NCI-H748 treated with DMSO at 0.1 percent for 48 hours (cell line): ENCODE data around the gene HYAL2.

ENCODE experiments used
- DNase-seq: peaks from one replicate; lab custom pipeline; 2025; lab: John Stamatoyannopoulos, UW

HYAL2 gene, protein sequence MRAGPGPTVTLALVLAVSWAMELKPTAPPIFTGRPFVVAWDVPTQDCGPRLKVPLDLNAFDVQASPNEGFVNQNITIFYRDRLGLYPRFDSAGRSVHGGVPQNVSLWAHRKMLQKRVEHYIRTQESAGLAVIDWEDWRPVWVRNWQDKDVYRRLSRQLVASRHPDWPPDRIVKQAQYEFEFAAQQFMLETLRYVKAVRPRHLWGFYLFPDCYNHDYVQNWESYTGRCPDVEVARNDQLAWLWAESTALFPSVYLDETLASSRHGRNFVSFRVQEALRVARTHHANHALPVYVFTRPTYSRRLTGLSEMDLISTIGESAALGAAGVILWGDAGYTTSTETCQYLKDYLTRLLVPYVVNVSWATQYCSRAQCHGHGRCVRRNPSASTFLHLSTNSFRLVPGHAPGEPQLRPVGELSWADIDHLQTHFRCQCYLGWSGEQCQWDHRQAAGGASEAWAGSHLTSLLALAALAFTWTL

DNA sequence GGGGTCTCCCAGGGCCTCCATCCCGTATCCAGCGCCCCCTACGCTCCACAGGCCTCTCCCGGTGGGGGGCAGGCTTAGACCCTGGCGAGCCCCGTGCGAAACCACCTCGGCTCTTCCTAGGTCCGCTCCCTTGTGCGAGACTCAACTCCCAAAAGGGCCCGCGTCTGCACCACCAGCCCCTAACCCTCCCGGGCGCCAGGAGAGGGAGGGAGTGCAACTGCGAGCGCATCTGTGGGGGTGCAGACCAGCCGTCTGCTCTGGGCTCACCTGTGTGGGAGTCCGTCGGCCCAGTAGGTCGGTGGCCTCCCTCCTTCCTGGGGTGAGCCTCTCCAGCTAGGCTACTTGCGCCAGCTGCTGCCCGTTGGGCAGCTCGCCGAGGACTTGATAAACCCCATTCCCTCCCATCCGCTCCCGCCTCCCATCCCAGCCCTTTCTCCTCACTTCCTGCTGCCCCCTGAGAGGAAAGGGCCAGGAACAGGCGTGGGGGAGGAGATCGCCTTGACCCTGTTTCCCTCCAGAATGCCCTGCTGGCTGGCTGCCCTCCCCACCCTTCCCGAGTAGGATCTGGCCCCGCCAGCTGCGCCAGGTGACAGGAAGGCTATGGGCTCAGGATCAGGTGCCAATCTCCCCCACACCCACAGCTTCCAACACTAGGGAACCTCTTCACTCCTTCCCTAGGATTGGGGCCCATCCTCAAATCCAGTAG lies at the start of gene HYAL2:
Gene HYAL2 (minus strand): TSS at position 360 of the 706 bp plus-strand sequence. CDS start 2,256 bp downstream, outside the sequence.
- no peak for DNase-seq

DNA sequence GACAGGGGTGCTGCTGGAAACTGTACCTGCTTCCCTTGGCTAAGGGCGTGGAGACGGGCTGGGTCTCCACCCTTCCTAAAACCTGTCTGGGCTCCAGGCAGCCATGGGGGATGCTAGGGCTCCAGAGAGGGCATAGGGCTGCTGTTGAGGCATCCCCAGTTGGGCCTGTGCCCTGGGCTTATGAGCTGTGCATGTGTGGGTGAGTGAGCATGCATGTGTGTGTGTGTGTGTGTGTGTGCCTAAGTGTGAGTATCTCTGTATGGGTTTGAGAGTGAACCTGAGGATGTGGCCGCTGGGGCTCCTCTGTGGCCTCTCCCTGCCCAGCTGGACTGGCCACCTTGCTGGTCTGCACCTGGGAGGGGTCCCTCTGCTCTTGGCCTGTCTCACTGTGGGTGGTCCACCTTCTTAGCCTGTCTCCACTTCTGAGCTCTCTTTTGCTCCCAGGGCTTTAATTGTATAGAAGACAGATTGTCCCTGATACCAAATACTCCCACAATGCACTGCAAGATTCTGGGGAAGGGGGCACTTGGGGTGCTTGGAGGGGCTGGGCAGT lies 48.7 kb upstream of the HYAL2 start:
- DNase-seq, result no peak

DNA sequence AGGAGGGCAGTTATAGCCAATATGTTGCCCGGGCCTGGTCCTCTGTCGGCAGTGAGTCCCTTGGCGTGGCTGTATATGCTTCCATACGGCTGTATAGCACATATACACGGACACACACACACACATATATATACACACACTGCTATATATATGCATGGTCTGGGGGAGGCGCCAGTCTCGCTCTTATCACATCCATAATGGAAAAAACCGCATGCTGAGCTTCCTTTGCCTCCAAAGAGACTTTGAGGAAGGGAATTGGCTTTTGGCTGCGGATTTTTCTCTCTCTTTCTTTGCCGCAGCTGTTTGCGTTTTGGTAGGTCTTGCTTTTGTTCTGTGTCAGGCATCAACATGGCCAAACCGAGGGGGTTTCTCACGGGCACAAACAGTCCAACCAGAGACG lies 48.0 kb upstream of the HYAL2 start:
- no peak for DNase-seq

DNA sequence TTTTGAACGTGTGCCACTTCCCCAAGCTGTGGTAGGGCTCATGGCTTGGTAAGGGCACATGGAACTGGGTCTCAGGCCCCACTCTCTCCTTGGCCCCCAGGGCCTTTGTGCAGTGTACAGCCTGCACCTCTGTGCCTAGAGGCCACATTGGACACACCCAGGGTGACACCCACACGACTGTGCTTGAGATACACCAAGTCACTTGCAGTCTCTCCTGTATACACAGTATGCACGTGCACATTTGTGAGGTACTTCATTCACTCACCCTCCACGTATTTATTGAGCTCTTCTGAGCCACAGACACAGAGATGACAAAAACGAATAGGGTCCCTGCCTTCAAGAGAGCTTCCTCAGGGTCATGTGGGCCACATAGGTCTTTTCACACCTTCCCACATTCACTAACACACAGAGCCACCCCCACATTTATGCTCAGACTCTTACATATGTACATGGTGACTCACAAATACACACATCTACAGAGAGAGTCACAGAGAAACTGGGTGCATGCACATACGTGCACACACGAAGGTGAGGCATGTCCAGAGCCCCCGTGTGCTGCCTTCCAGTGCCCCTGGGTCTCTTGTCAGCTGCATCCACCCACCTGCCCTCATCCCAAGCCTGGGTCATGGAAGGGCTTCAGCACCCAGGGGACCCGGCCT lies 46.6 kb upstream of the HYAL2 start:
- no peak for DNase-seq

DNA sequence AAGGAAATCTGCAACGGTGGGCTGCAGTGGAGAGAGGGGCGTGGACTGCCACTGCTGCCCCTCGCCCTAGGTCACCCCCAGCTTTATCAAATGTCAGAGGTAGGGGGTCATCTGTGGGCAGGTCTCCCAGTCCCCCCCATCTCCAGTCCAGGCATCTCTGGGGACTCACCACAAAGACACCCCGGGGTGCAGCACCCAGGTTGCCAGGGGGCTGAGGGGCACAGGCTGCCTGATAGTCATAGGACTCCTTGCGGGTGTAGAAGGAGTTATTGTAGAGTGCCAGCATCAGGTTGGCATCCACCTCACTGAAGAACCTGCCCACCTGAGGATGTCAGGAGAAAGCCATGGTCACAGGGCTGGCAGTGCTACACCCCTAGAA lies 43.3 kb upstream of the HYAL2 start:
- DNase-seq, result no peak

DNA sequence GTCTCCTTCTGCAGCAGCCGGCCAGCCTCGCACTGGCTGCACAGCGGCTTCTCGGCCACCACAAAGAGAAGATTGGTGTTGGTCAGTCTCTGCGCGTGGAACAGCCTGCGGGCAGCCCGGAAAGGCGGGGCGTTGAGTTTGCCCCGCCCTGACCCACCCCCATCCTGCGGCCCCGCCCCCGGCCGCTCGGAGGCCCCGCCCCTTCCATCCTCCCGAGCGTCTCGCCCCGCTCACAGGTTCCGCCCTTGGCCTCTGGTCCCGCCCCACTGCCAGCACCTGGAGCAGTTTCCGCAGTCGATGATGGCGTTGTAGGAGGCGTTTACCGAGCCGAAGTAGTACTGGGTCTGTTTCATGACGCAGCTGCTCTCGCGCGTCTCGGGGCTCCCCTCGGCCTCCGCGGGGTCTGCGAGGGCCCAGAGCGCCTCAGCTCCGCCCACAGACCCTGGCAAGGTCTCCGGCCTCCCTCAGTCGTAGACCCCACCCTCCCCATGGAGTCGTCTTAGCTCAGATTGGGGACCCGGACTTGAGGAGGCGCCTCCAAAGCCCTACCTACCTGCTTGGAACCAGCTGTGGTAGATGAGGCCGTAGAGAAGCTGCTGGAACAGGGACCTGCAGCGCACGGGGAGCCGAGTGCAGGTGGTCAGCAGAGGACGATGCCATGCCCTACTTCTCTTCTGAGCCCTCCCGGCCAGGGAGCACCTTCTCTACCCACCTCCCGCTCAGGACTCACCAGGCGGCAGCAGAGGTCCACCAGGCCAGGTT lies 42.7 kb upstream of the HYAL2 start:
- peak; percentile 47 for DNase-seq

DNA sequence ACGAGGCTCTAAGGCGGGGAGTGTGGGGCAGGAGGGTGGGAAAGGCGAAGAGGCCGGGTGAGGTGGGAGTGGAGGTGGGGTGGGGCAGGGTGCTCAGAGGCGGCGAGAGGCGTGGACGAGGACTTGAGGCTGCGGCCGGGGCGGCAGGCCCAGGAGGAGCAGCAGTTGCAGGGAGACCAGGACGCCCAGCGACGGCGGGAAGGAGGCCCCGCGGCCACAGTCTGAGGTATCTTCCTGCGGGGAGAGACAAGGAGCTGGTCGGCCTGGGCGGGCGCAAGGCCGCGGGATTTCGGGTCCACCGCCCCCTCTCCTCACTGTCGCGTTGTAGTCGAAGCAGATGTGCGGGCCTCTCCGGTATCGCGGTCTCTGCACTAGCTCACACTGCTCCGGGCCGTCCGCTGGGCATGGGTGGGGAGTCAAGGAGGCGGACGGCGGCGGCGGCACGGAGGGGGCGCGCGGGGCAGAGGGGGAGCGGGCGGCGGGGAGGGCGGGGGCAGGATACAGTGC lies 42.1 kb upstream of the HYAL2 start:
- no peak for DNase-seq

DNA sequence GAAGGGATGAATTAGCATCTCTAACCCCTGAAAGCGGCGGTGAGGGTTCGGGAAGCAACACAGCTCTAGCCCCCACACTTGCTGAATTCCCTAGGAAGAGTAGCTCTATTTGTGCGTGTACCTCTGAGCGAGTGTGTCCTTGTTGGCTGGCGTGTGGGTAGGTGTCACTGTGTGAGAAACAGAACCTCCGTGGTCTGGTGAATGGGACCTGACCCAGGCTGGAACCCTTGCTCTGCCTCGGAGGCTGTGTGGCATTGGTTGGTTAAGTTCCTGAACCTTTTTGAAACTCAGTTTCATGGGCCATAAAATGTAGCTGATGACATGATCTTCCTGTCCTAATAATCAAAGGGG lies 37.2 kb upstream of the HYAL2 start:
- DNase-seq, result no peak

DNA sequence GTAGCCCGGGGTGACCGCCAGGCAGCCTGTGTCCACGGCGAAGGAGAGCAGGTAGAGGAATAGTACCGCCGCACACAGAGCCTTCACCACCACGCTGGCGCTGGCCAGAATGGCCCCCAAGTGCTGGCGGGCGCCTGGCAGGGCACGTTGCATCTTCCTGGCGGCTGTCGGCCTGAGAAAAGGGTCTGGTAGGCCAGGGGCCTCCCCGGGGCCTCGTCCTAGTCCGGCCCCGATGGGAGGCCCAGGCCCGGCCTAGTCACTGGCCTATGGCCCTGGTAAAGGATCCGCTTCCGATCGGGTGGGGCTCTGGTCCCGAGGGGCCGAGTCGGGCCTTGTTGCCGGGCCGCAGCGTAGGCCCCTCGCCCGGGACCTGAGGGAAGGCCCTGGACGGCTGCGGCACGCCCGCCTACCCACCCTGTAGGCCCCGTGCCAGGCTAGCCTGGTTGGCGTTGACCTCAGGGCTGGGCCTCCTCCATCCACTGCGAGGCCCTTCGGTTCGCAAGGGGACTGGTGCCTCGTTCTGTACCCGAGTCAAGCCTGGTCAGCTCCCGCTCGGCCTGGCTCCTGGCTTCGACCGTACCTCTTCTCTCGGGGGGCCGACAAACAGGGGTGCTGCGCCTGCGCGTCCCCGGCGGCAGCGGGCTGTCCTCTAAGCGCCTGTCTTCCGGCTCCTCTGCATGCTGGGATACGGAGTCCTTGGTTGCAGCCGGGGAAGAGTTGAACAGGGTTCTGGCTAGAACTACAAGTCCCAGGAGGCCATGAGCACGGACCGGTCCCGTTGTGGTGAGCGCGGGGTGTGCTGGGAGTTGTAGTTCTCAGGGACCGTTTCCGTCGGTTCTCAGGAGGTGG lies 36.6 kb upstream of the HYAL2 start, which contains the start of gene TMEM115:
Gene TMEM115 (minus strand): TSS at position 611 of the 849 bp plus-strand sequence. CDS start 458 bp downstream, at position 153.
- peak; percentile 92 for DNase-seq

DNA sequence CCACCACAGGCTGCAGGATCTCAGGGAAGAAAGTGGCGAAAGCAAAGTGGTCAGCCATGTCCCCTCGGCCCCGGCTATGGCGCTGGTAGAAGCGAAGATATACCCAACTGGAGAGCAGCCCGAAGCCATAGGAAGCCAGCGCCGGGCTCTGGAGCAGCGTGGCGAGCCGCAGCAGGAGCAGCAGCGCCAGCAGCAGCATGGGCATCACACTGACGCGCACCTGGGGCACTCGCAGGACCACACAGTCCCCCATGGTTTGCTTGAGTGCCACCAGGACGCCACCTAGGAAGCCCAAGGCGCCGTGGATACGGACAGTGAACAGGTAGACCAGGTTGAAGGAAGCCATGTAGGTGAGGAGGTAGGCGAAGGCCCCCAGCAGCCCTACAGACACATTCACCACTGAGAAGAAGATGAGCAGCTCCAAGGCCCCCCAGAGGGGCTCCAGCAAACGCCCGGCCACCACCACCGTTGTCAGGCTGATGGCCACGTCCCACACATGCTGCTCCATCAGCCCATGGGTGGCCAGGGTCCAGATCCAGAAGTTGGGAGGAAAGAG lies 35.9 kb upstream of the HYAL2 start:
- DNase-seq, result no peak

DNA sequence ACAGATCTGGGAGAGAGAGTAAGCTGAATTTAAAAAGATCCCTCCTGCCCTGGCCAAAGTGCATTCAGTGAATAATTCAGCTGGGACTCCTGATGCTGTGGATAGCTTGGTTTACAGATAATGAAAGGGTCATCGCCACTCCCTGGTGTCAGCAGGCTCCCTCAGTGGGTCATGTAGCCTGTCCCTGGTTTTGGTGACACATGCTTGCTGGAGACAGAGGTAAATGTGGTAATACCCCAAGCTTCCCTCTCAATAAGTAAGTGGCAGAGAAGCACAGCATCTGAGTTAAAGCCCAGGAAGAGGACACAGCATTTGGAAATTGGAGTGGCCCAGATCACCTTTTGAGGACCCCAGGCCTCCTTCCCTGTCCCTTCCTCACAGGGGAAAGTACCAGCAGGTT lies 34.9 kb upstream of the HYAL2 start:
- no peak for DNase-seq

DNA sequence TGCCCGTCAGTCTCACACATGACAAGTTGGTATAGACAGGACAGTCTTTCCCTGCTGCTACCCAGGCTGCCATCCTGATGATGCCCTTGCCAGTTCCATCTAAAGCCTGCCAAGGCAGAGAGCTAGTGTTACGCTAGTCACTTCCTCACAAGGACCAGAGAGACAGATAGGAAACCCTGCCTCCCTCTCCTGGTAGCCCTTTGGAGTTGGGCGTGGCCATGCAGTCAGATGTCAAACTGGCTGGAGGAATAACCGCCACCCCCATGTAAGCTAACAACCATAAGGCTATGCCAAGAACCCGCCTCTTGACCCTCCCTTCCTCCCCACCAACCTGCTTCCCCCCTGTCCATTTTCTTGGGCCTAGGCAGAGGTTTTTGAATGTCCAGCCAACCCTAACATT lies 34.0 kb upstream of the HYAL2 start:
- no peak for DNase-seq

DNA sequence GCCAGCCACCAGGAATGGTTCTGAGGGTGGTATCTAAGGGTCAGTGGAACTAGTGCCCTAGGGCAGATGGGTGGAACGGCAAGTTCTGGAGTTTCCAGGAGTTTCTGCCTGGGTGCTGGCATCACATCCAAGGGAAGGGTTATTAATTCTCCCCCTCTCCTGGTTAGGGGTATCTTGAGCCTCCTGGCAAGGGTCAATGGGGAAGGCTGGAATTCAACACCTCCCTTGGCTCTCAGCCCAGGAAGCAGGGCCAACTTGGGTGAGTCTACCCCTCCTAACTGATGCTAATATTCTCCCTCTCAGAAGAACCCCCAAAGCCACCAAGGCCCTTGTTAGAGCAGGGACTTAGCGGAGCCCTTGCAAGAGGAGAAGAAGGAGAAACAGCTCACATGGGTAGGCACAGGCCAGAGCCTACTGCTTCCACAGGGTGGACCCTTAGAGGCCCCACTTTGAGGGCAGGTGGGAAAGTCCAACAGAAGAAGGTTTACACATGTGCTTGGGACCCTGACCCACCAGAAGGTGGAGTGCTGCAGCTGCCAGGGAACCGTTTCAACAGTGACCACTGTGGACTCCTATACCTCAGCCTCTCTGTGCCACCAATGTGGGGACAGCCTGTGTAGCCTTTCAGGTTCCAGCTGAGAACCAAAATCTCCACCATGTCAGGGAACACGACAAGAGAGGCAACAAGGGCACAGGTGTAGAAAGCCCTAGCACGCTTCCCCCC lies 33.4 kb upstream of the HYAL2 start:
- no peak for DNase-seq

DNA sequence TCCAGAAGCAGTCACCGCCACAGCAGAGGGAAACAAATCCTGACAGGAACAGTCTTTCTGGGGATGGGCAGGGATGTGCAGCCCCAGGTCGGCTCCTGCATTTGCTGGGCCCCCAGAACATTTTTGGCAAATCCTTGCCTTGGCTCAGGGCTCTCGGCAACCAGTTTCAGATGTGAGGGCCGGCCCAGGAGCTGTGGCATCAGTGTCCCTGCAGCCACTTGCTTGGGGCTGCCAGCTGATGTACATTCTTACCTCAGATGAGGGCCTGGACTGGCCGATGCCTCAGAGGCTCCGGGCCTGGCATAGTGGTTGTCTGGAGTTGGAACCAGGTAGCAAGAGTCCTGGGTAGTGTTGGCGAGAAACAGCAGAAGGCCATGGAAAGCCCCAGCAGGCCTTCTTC lies 32.3 kb upstream of the HYAL2 start:
- no peak for DNase-seq

DNA sequence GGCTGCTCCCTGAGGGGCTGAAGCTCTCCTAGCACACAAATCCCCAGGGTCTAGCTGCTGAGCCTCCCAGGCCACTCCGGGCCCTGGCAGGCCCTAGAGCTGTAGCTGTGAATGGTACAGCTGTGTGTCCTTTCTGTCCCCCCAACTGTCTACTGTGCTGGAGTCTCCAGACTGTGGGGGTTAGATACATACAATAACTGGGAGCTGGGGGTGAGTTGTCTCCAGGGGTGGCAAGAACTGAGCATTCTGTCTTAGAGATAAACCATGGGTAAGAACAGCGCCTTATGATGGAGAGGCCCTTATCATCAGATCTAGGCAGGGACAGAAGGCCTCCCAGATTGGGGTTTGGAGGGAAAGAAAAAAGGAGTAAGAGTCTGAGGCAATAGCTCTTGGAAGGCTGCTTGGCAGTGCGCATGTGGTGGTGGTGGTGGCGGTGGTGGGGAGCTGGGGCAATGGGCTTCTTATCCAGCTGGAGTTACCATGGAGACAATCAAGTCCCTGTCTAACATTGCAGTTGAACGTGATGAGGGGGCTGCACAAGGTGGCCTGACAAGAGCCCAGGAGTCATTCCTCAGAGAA lies 31.7 kb upstream of the HYAL2 start:
- DNase-seq, result no peak

DNA sequence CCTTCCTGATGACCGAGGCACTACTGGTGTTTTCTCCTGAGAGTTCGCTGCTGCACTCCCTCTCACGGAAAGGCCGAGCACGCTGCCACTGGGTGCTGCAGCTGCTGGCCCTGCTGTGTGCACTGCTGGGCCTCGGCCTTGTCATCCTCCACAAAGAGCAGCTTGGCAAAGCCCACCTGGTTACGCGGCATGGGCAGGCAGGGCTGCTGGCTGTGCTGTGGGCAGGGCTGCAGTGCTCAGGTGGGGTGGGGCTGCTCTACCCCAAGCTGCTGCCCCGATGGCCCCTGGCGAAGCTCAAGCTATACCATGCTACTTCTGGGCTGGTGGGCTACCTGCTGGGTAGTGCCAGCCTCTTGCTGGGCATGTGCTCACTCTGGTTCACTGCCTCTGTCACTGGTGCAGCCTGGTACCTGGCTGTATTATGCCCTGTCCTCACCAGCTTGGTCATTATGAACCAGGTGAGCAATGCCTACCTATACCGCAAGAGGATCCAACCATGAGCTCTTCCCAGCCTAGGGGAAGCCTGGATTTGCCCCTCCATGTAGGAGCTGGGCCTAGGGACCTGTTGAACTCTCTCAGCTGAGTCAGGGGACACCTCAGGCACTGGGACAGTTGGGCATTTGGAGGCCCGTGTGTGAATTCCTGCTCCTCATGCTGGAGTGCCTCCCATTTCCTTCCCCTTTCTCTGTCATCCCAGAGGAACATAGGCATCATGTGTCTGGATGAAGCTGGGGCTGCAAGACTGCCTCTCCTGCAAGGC lies 30.9 kb upstream of the HYAL2 start:
- no peak for DNase-seq

DNA sequence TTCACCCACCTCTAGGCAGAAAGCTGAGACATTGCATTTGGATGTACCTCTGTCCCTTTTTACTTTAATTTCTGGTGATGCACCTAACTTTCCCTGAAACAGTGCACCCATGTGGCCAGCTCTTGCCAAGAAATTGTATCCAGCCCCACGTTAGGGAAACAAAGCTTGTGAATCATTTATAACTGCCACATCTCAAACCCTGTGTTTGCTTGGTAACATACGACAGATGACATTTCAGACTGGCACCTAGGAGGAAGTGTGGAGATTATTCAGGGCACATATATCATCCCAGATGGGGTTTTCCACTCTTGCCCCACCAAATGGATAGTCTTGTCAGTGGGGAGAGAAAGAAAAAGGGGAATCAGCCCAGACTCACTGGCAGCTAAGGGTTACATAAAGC lies 30.2 kb upstream of the HYAL2 start:
- no peak for DNase-seq

DNA sequence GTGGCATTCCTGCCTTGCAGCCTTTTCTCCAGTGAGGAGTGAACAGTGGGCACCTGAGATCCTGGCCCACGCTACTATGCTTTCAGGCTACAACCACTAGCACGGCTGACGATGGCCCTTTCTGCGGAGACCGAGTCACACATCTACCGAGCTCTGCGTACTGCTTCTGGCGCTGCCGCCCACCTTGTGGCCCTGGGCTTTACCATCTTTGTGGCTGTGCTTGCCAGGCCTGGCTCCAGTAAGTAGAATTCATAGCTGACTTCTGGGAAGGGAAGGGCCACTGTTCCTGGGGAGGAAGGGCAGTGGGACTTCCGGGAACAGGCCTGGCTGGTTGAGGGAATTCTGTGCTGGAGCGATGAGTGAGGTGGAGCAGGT lies 28.8 kb upstream of the HYAL2 start:
- no peak for DNase-seq
